ENCODE results near the gene CD207.

Gene CD207

DNA sequence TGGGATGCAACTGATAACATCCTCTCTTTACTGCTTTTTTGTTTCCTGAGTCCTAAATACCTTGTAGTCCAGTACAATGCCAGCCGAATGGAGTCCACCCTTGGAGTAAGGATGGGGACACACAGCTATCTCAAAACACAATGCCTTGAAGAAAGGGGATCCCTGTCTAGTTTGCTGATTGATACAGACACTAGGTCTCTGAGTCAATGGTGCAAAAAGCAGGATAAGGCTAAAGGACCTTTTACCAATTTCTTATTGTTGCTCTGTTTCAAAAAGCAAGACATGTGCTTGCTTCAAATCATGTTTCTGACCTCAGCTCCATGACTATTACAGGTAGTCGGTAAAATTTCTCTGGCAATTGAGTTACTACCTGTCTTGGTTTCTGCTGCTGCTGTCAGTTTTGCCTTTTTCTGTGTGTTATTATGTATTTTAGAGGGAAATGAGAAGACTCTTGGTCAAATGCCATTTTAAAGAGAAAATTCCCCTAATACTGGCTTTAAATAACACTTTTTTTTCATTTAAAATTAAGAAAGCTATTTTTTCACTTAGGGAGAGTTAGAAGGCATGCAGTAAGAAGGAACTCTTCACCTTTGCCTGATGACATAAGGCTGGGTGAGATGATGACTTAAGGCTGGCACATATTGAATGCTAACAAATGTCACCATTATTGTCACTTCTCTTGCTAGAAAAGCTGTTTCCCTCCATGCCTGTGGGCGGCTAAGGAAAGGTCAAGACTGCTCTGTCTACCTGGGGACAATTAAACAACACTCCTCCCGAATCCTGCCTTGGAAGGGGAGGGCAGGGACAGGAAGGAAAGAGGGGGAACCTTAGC is 40.2 kb downstream of the CD207 start:
- no peak overlapping the region for H3K27ac Mint-ChIP-seq
- H3K27me3 Mint-ChIP-seq (ENCODE audit: low read depth, poor library complexity), result peaks cover 68% of the 10 kb centered on the region
- no peak overlapping the region for H3K4me3 Mint-ChIP-seq
- peaks cover 31% of the 10 kb centered on the region for H3K9me3 Mint-ChIP-seq
- no peak for TF ChIP-seq CTCF (IDR thresholded peaks at IDR 0.05)
- H3K36me3 Mint-ChIP-seq (ENCODE audit: low read depth), result peaks cover 7% of the 10 kb centered on the region
- peaks cover 5% of the 10 kb centered on the region for H3K4me1 Mint-ChIP-seq
- no peak for DNase-seq

DNA sequence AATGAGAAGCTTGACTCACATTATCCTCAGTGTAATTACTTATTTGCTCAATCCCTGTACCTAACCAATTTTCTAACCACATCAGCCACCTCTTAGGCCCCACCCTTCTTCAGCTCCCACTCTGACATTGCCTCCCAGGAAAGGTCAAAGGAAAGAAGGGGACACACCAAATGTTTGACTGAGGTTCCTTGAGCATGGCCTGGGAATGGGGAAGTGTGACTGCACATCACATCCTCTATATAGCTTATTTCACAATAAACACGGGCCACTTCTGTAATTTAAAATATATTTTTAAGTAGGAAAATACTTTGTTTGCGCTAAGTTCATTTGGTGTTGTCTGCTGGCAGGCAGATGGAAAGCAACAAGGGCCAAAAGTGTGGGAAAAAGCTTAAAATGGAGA is 42.2 kb downstream of the CD207 start:
- Mint-ChIP-seq H3K9me3 (peaks cover 18% of the 10 kb centered on the region), H3K4me3 (no peak overlapping the region), H3K4me1 (peaks cover 13% of the 10 kb centered on the region), H3K36me3 (ENCODE audit: low read depth) (no peaks in the 10 kb centered on the region), H3K27me3 (ENCODE audit: low read depth, poor library complexity) (peaks cover 79% of the 10 kb centered on the region), H3K27ac (no peak overlapping the region)
- TF ChIP-seq CTCF (IDR thresholded peaks at IDR 0.05), result no peak
- DNase-seq, result no peak

DNA sequence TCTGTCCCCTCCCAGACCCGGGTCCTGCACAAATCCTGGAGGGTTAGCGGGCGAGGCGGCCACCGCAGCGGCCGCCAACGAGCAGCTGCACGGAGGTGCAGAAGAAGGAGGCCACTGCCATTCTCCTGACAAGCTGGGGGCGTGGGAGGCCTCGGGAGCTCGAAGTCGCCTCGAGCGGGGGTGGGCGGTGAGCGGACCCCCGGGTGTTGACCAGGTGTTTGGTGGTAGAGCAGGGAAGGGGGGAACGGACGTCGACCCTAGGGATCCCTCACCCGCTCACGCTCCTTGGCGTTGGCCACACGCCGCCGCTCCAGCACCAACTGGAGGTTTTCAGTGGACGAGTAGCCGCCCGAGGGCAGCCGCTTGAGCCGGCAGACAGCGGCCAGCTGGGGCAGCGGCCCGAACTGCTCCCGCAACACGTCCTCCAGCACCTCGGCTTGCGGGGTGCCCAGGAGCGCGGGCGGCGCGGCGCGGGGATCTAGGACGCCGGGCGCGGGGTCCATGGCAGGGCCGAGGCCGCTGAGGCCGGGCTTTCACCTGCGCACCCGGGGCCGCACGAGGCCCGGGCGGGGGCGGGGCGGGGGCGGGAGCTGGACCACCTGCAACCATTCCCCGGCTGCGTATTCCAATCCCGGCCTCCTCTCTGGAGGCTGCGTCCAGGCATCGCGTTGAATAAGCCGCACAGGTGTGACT is 45.3 kb downstream of the CD207 start, which contains the start of gene FIGLA:
Gene FIGLA, minus strand, starts transcription at position 508 of the 693 bp plus-strand sequence. Its CDS starts 5 bp downstream, at position 503.
- H3K4me1 Mint-ChIP-seq, result peaks cover 8% of the 10 kb centered on the region
- H3K4me3 Mint-ChIP-seq, result peak within 1 kb of the TSS; percentile 81
- peaks cover 95% of the 10 kb centered on the region for H3K27me3 Mint-ChIP-seq (ENCODE audit: low read depth, poor library complexity)
- peak; percentile 48 for DNase-seq
- no peak within 1 kb of the TSS for H3K27ac Mint-ChIP-seq
- no peaks in the 10 kb centered on the region for H3K36me3 Mint-ChIP-seq (ENCODE audit: low read depth)
- H3K9me3 Mint-ChIP-seq, result peaks cover 13% of the 10 kb centered on the region
- TF ChIP-seq CTCF (IDR thresholded peaks at IDR 0.05), result no peak

GRCh38 chr2:70789304-70790135 is 46.1 kb downstream of the CD207 start:
- peaks cover 11% of the 10 kb centered on the region for H3K4me1 Mint-ChIP-seq
- H3K27ac Mint-ChIP-seq, result no peak overlapping the region
- TF ChIP-seq CTCF (IDR thresholded peaks at IDR 0.05), result peak; percentile 65
- H3K4me3 Mint-ChIP-seq, result peak overlapping the region; percentile 81
- DNase-seq, result peak; percentile 74
- no peaks in the 10 kb centered on the region for H3K36me3 Mint-ChIP-seq (ENCODE audit: low read depth)
- H3K27me3 Mint-ChIP-seq (ENCODE audit: low read depth, poor library complexity), result peaks cover 95% of the 10 kb centered on the region
- H3K9me3 Mint-ChIP-seq, result peaks cover 13% of the 10 kb centered on the region

- TF ChIP-seq CTCF (IDR thresholded peaks at IDR 0.05), result peak; percentile 47
- peak; percentile 21 for DNase-seq
- H3K36me3 Mint-ChIP-seq (ENCODE audit: low read depth), result no peaks in the 10 kb centered on the region
- H3K4me3 Mint-ChIP-seq, result no peak overlapping the region
- peaks cover 11% of the 10 kb centered on the region for H3K4me1 Mint-ChIP-seq
- no peak overlapping the region for H3K27ac Mint-ChIP-seq
- H3K27me3 Mint-ChIP-seq (ENCODE audit: low read depth, poor library complexity), result peaks cover 54% of the 10 kb centered on the region
- no peaks in the 10 kb centered on the region for H3K9me3 Mint-ChIP-seq
Measured at GRCh38 chr2:70785137-70785911, 50.3 kb downstream of the CD207 start.
